Fibroblast of lung (primary cell): ENCODE results near the gene LIM2. TPM values are rescaled to one million over a fixed set of nuclear protein-coding genes. Genes with fewer than 3 reads are reported as not detected.

Experiments used
- DNase-seq, 2 donors: peaks; one replicate each; pipeline versions ENCODE4 v3.0.0 to v3.0.0-alpha.2; 2010; ENCODE audit warnings: low read depth in 2 of 2
- H2AFZ ChIP-seq: 2 replicates; pipeline ENCODE4 v1.5.1; 2012; ENCODE audit warnings: low read length, control low read depth, inconsistent platforms
- H3K27ac ChIP-seq: 2 replicates; pipeline ENCODE4 v1.5.1; 2011; ENCODE audit warnings: low read length, control low read depth; ENCODE audit not compliant: insufficient read depth
- H3K27me3 ChIP-seq: 2 replicates; pipeline ENCODE4 v1.5.1; 2011; ENCODE audit warnings: mild to moderate bottlenecking, low read length; ENCODE audit not compliant: control insufficient read depth, insufficient read depth
- H3K36me3 ChIP-seq: 2 replicates; pipeline ENCODE4 v1.5.1; 2011; ENCODE audit warnings: low read length; ENCODE audit not compliant: control insufficient read depth, insufficient read depth
- H3K4me1 ChIP-seq: 2 replicates; pipeline ENCODE4 v1.5.1; 2011; ENCODE audit warnings: low read length; ENCODE audit not compliant: control insufficient read depth, insufficient read depth; ENCODE audit errors: extremely low read depth
- H3K4me2 ChIP-seq: 2 replicates; pipeline ENCODE4 v1.5.1; 2011; ENCODE audit warnings: low read length, control low read depth; ENCODE audit not compliant: insufficient read depth; ENCODE audit errors: extremely low read depth
- H3K4me3 ChIP-seq, 4 experiments: fragments of 200-600 bp in 1 of 4; sonication (generic) in 1 of 4; replicated peaks in 1 of 4; 2 replicates each; pipeline ENCODE4 v1.5.1; 2011 to 2016; ENCODE audit warnings: low read length in 4 of 4, low read depth in 3 of 4, mild to moderate bottlenecking in 3 of 4, control low read depth in 2 of 4, inconsistent platforms in 1 of 4, mixed read lengths in 1 of 4; ENCODE audit not compliant: insufficient read depth in 1 of 4; ENCODE audit errors: control extremely low read depth in 1 of 4
- H3K79me2 ChIP-seq: 2 replicates; pipeline ENCODE4 v1.5.1; 2012; ENCODE audit warnings: mild to moderate bottlenecking, low read length, inconsistent platforms; ENCODE audit not compliant: control insufficient read depth, insufficient read depth
- H3K9ac ChIP-seq: 2 replicates; pipeline ENCODE4 v1.5.1; 2011; ENCODE audit warnings: mild to moderate bottlenecking, low read length, control low read depth; ENCODE audit not compliant: insufficient read depth
- H3K9me3 ChIP-seq: 2 replicates; pipeline ENCODE4 v1.5.1; 2012; ENCODE audit warnings: low read depth, low read length; ENCODE audit not compliant: control insufficient read depth, insufficient read depth
- H4K20me1 ChIP-seq: 2 replicates; pipeline ENCODE4 v1.5.1; 2011; ENCODE audit warnings: low read length; ENCODE audit not compliant: control insufficient read depth, insufficient read depth; ENCODE audit errors: extremely low read depth
- EZH2 ChIP-seq: IDR thresholded peaks from 2 replicates; pipeline ENCODE4 v1.5.1; 2012; ENCODE audit warnings: low read length, control low read depth, mild to moderate bottlenecking; ENCODE audit errors: missing control alignments
- polyA plus RNA-seq, 2 donors: library from polyadenylated mRNA; depleted of rRNA in 1 of 2; stranded (reverse) in 1 of 2; unstranded in 1 of 2; fragments of >200 nt; gene quantifications; 2 replicates each; pipeline ENCODE4 v1.2.1, GENCODE V29; 2011 to 2012; ENCODE audit warnings: missing spikeins in 1 of 2
- total RNA-seq: library from RNA; depleted of rRNA; stranded (reverse); fragments of >200 nt; gene quantifications from 2 replicates; pipeline ENCODE4 v1.2.1, GENCODE V29; 2014
- TF ChIP-seq, protein P1 (sequence below), 2 donors: IDR thresholded peaks in 1 of 2; conservative IDR thresholded peaks in 1 of 2; 1 replicate in 1 of 2; 2 replicates in 1 of 2; pipeline ENCODE4 v1.5.1; 2011 to 2012; ENCODE audit warnings: low read length in 2 of 2, control low read depth in 1 of 2, inconsistent platforms in 1 of 2, low read depth in 1 of 2, mild to moderate bottlenecking in 1 of 2

The LIM2 gene
- total and polyA plus RNA-seq, 2 donors (not counting 1 experiment from before 2014, with no cell fraction given), result not detected

GRCh38 chr19:51330366-51330765, 57.4 kb downstream of the LIM2 start:
- Histone ChIP-seq H3K4me2 (no peak overlapping the region), H3K79me2 (no peaks in the 10 kb centered on the region), H3K9me3 (no peaks in the 10 kb centered on the region), H3K4me1 (no peaks in the 10 kb centered on the region), H3K9ac (no peak overlapping the region), H3K27me3 (no peaks in the 10 kb centered on the region), H3K4me3 (no peak overlapping the region), H4K20me1 (no peaks in the 10 kb centered on the region), H3K36me3 (no peaks in the 10 kb centered on the region), H3K27ac (no peak overlapping the region), H2AFZ (no peak overlapping the region)
- TF ChIP-seq, protein P1, sequence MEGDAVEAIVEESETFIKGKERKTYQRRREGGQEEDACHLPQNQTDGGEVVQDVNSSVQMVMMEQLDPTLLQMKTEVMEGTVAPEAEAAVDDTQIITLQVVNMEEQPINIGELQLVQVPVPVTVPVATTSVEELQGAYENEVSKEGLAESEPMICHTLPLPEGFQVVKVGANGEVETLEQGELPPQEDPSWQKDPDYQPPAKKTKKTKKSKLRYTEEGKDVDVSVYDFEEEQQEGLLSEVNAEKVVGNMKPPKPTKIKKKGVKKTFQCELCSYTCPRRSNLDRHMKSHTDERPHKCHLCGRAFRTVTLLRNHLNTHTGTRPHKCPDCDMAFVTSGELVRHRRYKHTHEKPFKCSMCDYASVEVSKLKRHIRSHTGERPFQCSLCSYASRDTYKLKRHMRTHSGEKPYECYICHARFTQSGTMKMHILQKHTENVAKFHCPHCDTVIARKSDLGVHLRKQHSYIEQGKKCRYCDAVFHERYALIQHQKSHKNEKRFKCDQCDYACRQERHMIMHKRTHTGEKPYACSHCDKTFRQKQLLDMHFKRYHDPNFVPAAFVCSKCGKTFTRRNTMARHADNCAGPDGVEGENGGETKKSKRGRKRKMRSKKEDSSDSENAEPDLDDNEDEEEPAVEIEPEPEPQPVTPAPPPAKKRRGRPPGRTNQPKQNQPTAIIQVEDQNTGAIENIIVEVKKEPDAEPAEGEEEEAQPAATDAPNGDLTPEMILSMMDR (conservative IDR thresholded peaks at IDR 0.05 in 1 of 2, IDR thresholded peaks at IDR 0.05 in 1 of 2; ENCODE audit: low read depth in 1 of 2, low read length in 2 of 2), result no peak
- no peak for TF ChIP-seq EZH2
- DNase-seq, result no peak

Other genes with a start within 250 kb of the LIM2 start
- gene SIGLEC7, start 245.7 kb downstream of the LIM2 start, total RNA-seq, result not detected in 2 replicates
- not detected in 2 replicates for gene SIGLEC7, start 245.7 kb downstream of the LIM2 start, polyA plus RNA-seq
- not detected in 2 replicates for gene CD33, start 162.9 kb downstream of the LIM2 start, total RNA-seq
- gene CD33, start 162.9 kb downstream of the LIM2 start, polyA plus RNA-seq, result not detected in 2 replicates
- gene SIGLECL1, start 136.9 kb downstream of the LIM2 start, total RNA-seq, result not detected in 2 replicates
- not detected in 2 replicates for gene SIGLECL1, start 136.9 kb downstream of the LIM2 start, polyA plus RNA-seq
- not detected in 2 replicates for gene IGLON5, start 76.3 kb downstream of the LIM2 start, total RNA-seq
- gene IGLON5, start 76.3 kb downstream of the LIM2 start, polyA plus RNA-seq, result not detected in 2 replicates
- 0.26 and 0.33 TPM in 2 replicates for gene VSIG10L, start 45.8 kb downstream of the LIM2 start, total RNA-seq
- 0.66 and 0.82 TPM in 2 replicates for gene VSIG10L, start 45.8 kb downstream of the LIM2 start, polyA plus RNA-seq
- 71.7 and 123 TPM in 2 replicates for gene ETFB, start 21.6 kb downstream of the LIM2 start, total RNA-seq
- 84.4 and 101 TPM in 2 replicates for gene ETFB, start 21.6 kb downstream of the LIM2 start, polyA plus RNA-seq
- gene CLDND2, start 19.0 kb downstream of the LIM2 start, total RNA-seq, result not detected in 2 replicates
- gene CLDND2, start 19.0 kb downstream of the LIM2 start, polyA plus RNA-seq, result not detected in 2 replicates
- gene NKG7, start 15.3 kb downstream of the LIM2 start, total RNA-seq, result not detected in 2 replicates
- gene NKG7, start 15.3 kb downstream of the LIM2 start, polyA plus RNA-seq, result not detected in 2 replicates
- gene C19orf84, start 2.6 kb upstream of the LIM2 start, total RNA-seq, result not detected in 2 replicates
- gene C19orf84, start 2.6 kb upstream of the LIM2 start, polyA plus RNA-seq, result not detected in 2 replicates
- not detected in 2 replicates for gene SIGLEC10, start 29.7 kb upstream of the LIM2 start, total RNA-seq
- not detected in 2 replicates for gene SIGLEC10, start 29.7 kb upstream of the LIM2 start, polyA plus RNA-seq
- not detected in 2 replicates for gene SIGLEC8, start 70.5 kb upstream of the LIM2 start, total RNA-seq
- gene SIGLEC8, start 70.5 kb upstream of the LIM2 start, polyA plus RNA-seq, result not detected in 2 replicates
- gene CEACAM18, start 90.6 kb upstream of the LIM2 start, total RNA-seq, result not detected in 2 replicates
- not detected in 2 replicates for gene CEACAM18, start 90.6 kb upstream of the LIM2 start, polyA plus RNA-seq
- gene SIGLEC12, start 113.8 kb upstream of the LIM2 start, total RNA-seq, result not detected in 2 replicates
- gene SIGLEC12, start 113.8 kb upstream of the LIM2 start, polyA plus RNA-seq, result not detected in 2 replicates
- not detected in 2 replicates for gene SIGLEC6, start 143.7 kb upstream of the LIM2 start, total RNA-seq
- not detected in 2 replicates for gene SIGLEC6, start 143.7 kb upstream of the LIM2 start, polyA plus RNA-seq
- gene ZNF175, start 183.3 kb upstream of the LIM2 start, total RNA-seq, result 4.1 and 5.0 TPM in 2 replicates
- gene ZNF175, start 183.3 kb upstream of the LIM2 start, polyA plus RNA-seq, result 4.7 and 7.6 TPM in 2 replicates
- gene SIGLEC5, start 242.4 kb upstream of the LIM2 start, total RNA-seq, result not detected in 2 replicates
- gene SIGLEC5, start 242.4 kb upstream of the LIM2 start, polyA plus RNA-seq, result not detected in 2 replicates